HG02610 (cell line): ENCODE measurements around the gene TAF4.
"Not testable (repeated sequence)": the region's sequence is repeated elsewhere in the genome, so short reads cannot be mapped to it uniquely, and the experiment has no call there.

ENCODE experiments used
- ATAC-seq: cut with Tn5 transposase; IDR thresholded peaks from one replicate; pipeline ENCODE4 v1.9.1; 2021; ENCODE audit warnings: mild to moderate bottlenecking, moderate library complexity; ENCODE audit not compliant: unreplicated experiment

The TAF4 gene

GRCh38 chr20:61982191-61982950 lies 83.3 kb downstream of the TAF4 start:
- ATAC-seq, result no peak

- not testable (repeated sequence) for ATAC-seq
Observed at GRCh38 chr20:61981691-61982090, 84.0 kb downstream of the TAF4 start.

GRCh38 chr20:61980647-61981583 lies 84.8 kb downstream of the TAF4 start:
- ATAC-seq, result no peak

- no peak for ATAC-seq
Observed at GRCh38 chr20:61979701-61980635, 85.7 kb downstream of the TAF4 start.

GRCh38 chr20:61979090-61979489 lies 86.6 kb downstream of the TAF4 start:
- ATAC-seq, result no peak

- no peak for ATAC-seq
Observed at GRCh38 chr20:61978491-61978890, 87.2 kb downstream of the TAF4 start.

GRCh38 chr20:61977419-61977786 lies 88.3 kb downstream of the TAF4 start:
- no peak for ATAC-seq

GRCh38 chr20:61976644-61977418 lies 88.8 kb downstream of the TAF4 start:
- ATAC-seq, result no peak

- no peak for ATAC-seq
Observed at GRCh38 chr20:61976263-61976643, 89.4 kb downstream of the TAF4 start.

GRCh38 chr20:61975407-61976129 lies 90.1 kb downstream of the TAF4 start:
- no peak for ATAC-seq

- no peak for ATAC-seq
Observed at GRCh38 chr20:61974357-61974665, 91.4 kb downstream of the TAF4 start.

- no peak for ATAC-seq
Observed at GRCh38 chr20:61973515-61974356, 91.9 kb downstream of the TAF4 start.

- no peak for ATAC-seq
Observed at GRCh38 chr20:61972636-61973508, 92.8 kb downstream of the TAF4 start.

GRCh38 chr20:61971595-61971994 lies 94.1 kb downstream of the TAF4 start:
- not testable (repeated sequence) for ATAC-seq

- no peak for ATAC-seq
Observed at GRCh38 chr20:61970357-61970756, 95.3 kb downstream of the TAF4 start.

GRCh38 chr20:61969806-61970205 lies 95.9 kb downstream of the TAF4 start:
- ATAC-seq, result no peak

- no peak for ATAC-seq
Observed at GRCh38 chr20:61968932-61969331, 96.7 kb downstream of the TAF4 start.
